HCT116 (cell line): Measurements from ENCODE around the gene CTDNEP1. TPM values are rescaled to one million over a fixed set of nuclear protein-coding genes. Genes with fewer than 3 reads are reported as not detected.

ENCODE experiments used
- ATAC-seq: fragments of 200-7000 bp; cut with Tn5 transposase; 2 replicates; pipeline ENCODE4 v1.9.1; 2020; ENCODE audit warnings: mild to moderate bottlenecking, moderate library complexity
- BruUV-seq: library from RNA; stranded (reverse); fragments of 400-500 nt; replicated peaks from 2 replicates; lab custom pipeline; 2021; lab: Mats Ljungman, UMichigan
- CTCF ChIA-PET: fragments of 300-600 bp; sonication (Branson Sonifier 250); formaldehyde crosslinking; loops from one replicate; lab custom pipeline; 2021; ENCODE audit warnings: antibody characterized with exemption; lab: Charles Lee
- POLR2A ChIA-PET: fragments of 300-600, 350-600 bp; sonication (Branson Sonifier 250); formaldehyde crosslinking; loops from one replicate; lab custom pipeline; 2021; ENCODE audit warnings: antibody characterized with exemption; lab: Charles Lee
- RAD21 ChIA-PET, 2 experiments: fragments of 300-600 bp; sonication (Branson Sonifier 250); formaldehyde crosslinking; loops; one replicate each; lab custom pipeline; 2023; ENCODE audit warnings: low total read pairs in 2 of 2; ENCODE audit not compliant: uncharacterized antibody in 2 of 2, unreplicated experiment in 2 of 2, low non-redundant PET in 1 of 2; lab: Charles Lee
- DNase-seq: peaks from one replicate; pipeline ENCODE4 v3.0.0-alpha.2; 2010; ENCODE audit warnings: low read depth, low spot score
- H2AFZ ChIP-seq: fragments of 200-600 bp; shearing (Covaris generic), sonication (generic); 2 replicates; pipeline ENCODE4 v1.6.1; 2017; ENCODE audit warnings: low read depth, mixed run types, mixed read lengths, antibody characterized with exemption, low read length; ENCODE audit not compliant: poor library complexity, severe bottlenecking
- H3K27ac ChIP-seq: 2 replicates; pipeline ENCODE4 v1.5.1; 2012; ENCODE audit warnings: low read depth, low read length
- H3K27me3 ChIP-seq: fragments of 200-600 bp; sonication (generic); 2 replicates; pipeline ENCODE4 v1.6.1; 2016; ENCODE audit warnings: mixed run types, low read length, mixed read lengths; ENCODE audit not compliant: insufficient read depth
- H3K36me3 ChIP-seq, 2 experiments: fragments of 200-500 bp in 1 of 2; fragments of 200-600 bp in 1 of 2; sonication (Bioruptor generic) in 1 of 2; sonication (generic) in 1 of 2; 2 replicates each; pipeline versions ENCODE4 v1.5.1 to v1.6.1; 2014 to 2016; ENCODE audit warnings: low read length in 2 of 2, inconsistent platforms in 1 of 2, mixed read lengths in 1 of 2, mixed run types in 1 of 2; ENCODE audit not compliant: insufficient read depth in 2 of 2, control insufficient read depth in 1 of 2
- H3K4me1 ChIP-seq, 2 experiments: fragments of 200-600 bp in 1 of 2; sonication (generic) in 1 of 2; 2 replicates each; pipeline versions ENCODE4 v1.5.1 to v1.6.1; 2012 to 2017; ENCODE audit warnings: low read length in 2 of 2, inconsistent platforms in 1 of 2, mild to moderate bottlenecking in 1 of 2, mixed read lengths in 1 of 2, mixed run types in 1 of 2, moderate library complexity in 1 of 2; ENCODE audit not compliant: insufficient read depth in 2 of 2, control insufficient read depth in 1 of 2
- H3K4me2 ChIP-seq: fragments of 200-600 bp; sonication (generic); 2 replicates; pipeline ENCODE4 v1.6.1; 2017; ENCODE audit warnings: mixed run types, low read length, mixed read lengths
- H3K4me3 ChIP-seq, 2 experiments: fragments of 200-600 bp in 1 of 2; sonication (generic) in 1 of 2; replicated peaks in 1 of 2; 2 replicates each; pipeline ENCODE4 v1.5.1; 2011 to 2016; ENCODE audit warnings: low read length in 2 of 2, control low read depth in 1 of 2, low read depth in 1 of 2, mild to moderate bottlenecking in 1 of 2, mixed read lengths in 1 of 2, mixed run types in 1 of 2
- H3K79me2 ChIP-seq: fragments of 200-600 bp; sonication (generic); 2 replicates; pipeline ENCODE4 v1.6.1; 2017; ENCODE audit warnings: mild to moderate bottlenecking, mixed run types, low read length, moderate library complexity, mixed read lengths; ENCODE audit not compliant: insufficient read depth
- H3K9ac ChIP-seq: fragments of 200-600 bp; sonication (generic); 2 replicates; pipeline ENCODE4 v1.6.1; 2016; ENCODE audit warnings: low read length, mixed read lengths
- H3K9me2 ChIP-seq: fragments of 200-600 bp; sonication (generic), shearing (Covaris generic); 2 replicates; pipeline ENCODE4 v1.6.1; 2017; ENCODE audit warnings: mixed run types, mild to moderate bottlenecking, moderate library complexity; ENCODE audit not compliant: insufficient read depth
- H3K9me3 ChIP-seq, 2 experiments: fragments of 200-500 bp in 1 of 2; fragments of 200-600 bp in 1 of 2; sonication (Bioruptor generic) in 1 of 2; sonication (generic) in 1 of 2; 2 replicates each; pipeline ENCODE4 v1.6.1; 2014 to 2017; ENCODE audit warnings: low read length in 2 of 2, mixed read lengths in 2 of 2, inconsistent platforms in 1 of 2, low read depth in 1 of 2, mild to moderate bottlenecking in 1 of 2, mixed run types in 1 of 2, moderate library complexity in 1 of 2; ENCODE audit not compliant: control insufficient read depth in 1 of 2, insufficient read depth in 1 of 2
- H4K20me1 ChIP-seq: fragments of 200-600 bp; sonication (generic), shearing (Covaris generic); 2 replicates; pipeline ENCODE4 v1.6.1; 2017; ENCODE audit warnings: mixed run types, mild to moderate bottlenecking, moderate library complexity; ENCODE audit not compliant: insufficient read depth
- SRF ChIP-seq: IDR thresholded peaks from 2 replicates; pipeline ENCODE4 v1.6.1; 2012; ENCODE audit warnings: low read depth
- TCF7L2 ChIP-seq: IDR thresholded peaks from 2 replicates; pipeline ENCODE4 v1.7.0; 2011; ENCODE audit warnings: borderline replicate concordance, inconsistent platforms; ENCODE audit not compliant: insufficient read depth, insufficient read length; ENCODE audit errors: extremely low read depth
- YY1 ChIP-seq: IDR thresholded peaks from 2 replicates; pipeline ENCODE4 v1.6.1; 2011; ENCODE audit warnings: low read length, low read depth, moderate library complexity, mild to moderate bottlenecking; ENCODE audit not compliant: insufficient replicate concordance; ENCODE audit errors: extremely low read depth
- intact Hi-C: fragments of 100-400 bp; cut with micrococcal nuclease; formaldehyde crosslinking; loops from 2 replicates; pipeline ENCODE4 v1.10.0; 2022
- total RNA-seq: library from RNA; stranded (reverse); gene quantifications from one replicate; pipeline ENCODE4 v1.2.1, GENCODE V29; 2021; ENCODE audit not compliant: unreplicated experiment
- TF ChIP-seq, protein P1 (sequence below): IDR thresholded peaks from 2 replicates; pipeline ENCODE4 v1.6.1; 2011; ENCODE audit warnings: mild to moderate bottlenecking, low read length, moderate library complexity; ENCODE audit not compliant: insufficient replicate concordance; ENCODE audit errors: extremely low read depth

The CTDNEP1 gene
- total RNA-seq, 1 experiment from 2014 or later: 143 TPM

DNA sequence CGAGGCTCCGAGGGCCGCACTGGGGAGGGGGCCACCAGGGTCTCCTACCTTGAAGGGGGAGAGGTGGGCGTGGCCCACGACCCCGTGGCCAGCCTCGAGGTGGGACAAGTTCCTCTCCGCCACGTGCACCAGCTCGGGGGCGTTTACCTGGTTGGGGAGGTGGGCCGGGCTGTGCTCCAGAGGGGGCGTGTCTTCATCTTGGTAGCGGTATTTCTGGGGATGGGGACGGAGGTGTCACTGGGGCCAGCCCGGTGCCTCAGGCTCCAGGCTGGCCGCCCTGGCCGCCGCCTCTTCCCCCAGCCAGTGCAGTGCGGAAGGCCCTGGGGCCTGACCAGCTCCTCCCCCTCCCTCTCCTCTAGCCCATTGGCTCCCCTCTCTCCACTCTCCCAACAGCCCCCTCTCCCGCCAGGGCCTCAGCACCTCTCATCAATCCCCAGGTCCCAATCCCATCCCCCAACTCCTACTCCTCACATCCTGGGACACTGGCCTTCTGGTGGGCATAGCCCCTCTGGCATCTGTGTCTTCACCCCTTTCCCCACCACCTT lies 43.4 kb downstream of the CTDNEP1 start:
- no TSS peak for BruUV-seq
- RAD21 ChIA-PET: no interaction called here
- CTCF ChIA-PET: no interaction called here
- H3K9me2 ChIP-seq: no peaks in the 10 kb centered on the region
- H3K9ac ChIP-seq: no peak overlapping the region
- no peaks in the 10 kb centered on the region for H3K27me3 ChIP-seq
- H3K4me2 ChIP-seq: no peak overlapping the region
- H3K79me2 ChIP-seq: no peaks in the 10 kb centered on the region
- H2AFZ ChIP-seq: no peak overlapping the region
- no peak overlapping the region for H3K4me3 ChIP-seq
- no peaks in the 10 kb centered on the region for H4K20me1 ChIP-seq
- no peak overlapping the region for H3K27ac ChIP-seq
- DNase-seq (no peak), ATAC-seq (no peak)
- no peaks in the 10 kb centered on the region for H3K36me3 ChIP-seq
- H3K9me3 ChIP-seq: no peaks in the 10 kb centered on the region
- POLR2A ChIA-PET: no interaction called here
- intact Hi-C loops: no loop called here
- H3K4me1 ChIP-seq: peaks cover 3 to 12% of the 10 kb centered on the region in 2 experiments; a peak in 3 of 4 replicates
- TF ChIP-seq YY1 (no peak), TCF7L2 (no peak), SRF (no peak)
- TF ChIP-seq, protein P1, sequence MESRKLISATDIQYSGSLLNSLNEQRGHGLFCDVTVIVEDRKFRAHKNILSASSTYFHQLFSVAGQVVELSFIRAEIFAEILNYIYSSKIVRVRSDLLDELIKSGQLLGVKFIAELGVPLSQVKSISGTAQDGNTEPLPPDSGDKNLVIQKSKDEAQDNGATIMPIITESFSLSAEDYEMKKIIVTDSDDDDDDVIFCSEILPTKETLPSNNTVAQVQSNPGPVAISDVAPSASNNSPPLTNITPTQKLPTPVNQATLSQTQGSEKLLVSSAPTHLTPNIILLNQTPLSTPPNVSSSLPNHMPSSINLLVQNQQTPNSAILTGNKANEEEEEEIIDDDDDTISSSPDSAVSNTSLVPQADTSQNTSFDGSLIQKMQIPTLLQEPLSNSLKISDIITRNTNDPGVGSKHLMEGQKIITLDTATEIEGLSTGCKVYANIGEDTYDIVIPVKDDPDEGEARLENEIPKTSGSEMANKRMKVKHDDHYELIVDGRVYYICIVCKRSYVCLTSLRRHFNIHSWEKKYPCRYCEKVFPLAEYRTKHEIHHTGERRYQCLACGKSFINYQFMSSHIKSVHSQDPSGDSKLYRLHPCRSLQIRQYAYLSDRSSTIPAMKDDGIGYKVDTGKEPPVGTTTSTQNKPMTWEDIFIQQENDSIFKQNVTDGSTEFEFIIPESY: no peak
